Fibroblast of mammary gland (primary cell): Measurements from ENCODE around the gene HDAC10.

Source experiments
- DNase-seq: peaks from one replicate; pipeline ENCODE4 v3.0.0-alpha.2; 2010; ENCODE audit warnings: low read depth
- H3K4me3 ChIP-seq: 2 replicates; pipeline ENCODE4 v1.5.1; 2011; ENCODE audit warnings: low read depth, mild to moderate bottlenecking, low read length, moderate library complexity; ENCODE audit not compliant: control insufficient read depth
- TF ChIP-seq, protein P1 (sequence below): conservative IDR thresholded peaks from 2 replicates; pipeline ENCODE4 v1.5.1; 2011; ENCODE audit warnings: low read depth, low read length, inconsistent platforms; ENCODE audit not compliant: control insufficient read depth, insufficient read depth

Gene HDAC10

DNA sequence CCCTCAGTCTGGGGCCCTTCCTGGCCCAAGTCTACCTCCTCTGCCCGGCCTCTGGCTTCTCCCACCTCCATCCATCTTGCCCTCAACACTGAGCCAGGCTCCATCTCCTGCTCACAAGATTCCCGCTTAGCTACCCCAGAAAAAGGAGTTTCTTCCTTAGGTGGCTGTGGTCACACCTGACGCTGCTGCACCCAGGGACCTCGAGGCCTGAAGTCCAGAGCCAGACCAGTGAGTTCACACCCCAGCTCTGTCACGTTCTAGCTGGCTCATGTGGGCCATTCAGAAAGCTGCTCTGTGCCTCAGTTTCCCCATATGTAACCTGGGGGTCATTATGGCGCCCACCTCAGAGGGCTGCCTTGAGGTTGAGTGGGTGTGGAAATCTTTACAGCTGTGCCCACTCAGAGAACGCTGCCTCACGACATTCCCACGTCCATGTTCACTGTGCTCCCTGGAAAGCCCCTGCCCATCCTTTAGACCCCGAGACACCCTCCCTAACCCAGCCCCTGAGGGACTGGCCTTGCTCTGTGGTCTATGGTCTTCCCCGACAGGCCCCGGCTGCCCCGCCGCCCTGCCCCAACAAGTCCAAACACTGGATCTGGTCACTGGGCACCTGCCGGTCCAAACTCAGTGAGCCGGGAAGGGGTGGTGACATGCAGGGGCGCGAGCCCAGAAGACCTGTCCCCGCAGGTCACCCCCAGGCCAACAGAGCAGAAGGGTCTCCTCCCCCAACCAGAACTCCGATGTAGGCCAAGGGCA is 46.6 kb upstream of the HDAC10 start:
- TF ChIP-seq, protein P1, sequence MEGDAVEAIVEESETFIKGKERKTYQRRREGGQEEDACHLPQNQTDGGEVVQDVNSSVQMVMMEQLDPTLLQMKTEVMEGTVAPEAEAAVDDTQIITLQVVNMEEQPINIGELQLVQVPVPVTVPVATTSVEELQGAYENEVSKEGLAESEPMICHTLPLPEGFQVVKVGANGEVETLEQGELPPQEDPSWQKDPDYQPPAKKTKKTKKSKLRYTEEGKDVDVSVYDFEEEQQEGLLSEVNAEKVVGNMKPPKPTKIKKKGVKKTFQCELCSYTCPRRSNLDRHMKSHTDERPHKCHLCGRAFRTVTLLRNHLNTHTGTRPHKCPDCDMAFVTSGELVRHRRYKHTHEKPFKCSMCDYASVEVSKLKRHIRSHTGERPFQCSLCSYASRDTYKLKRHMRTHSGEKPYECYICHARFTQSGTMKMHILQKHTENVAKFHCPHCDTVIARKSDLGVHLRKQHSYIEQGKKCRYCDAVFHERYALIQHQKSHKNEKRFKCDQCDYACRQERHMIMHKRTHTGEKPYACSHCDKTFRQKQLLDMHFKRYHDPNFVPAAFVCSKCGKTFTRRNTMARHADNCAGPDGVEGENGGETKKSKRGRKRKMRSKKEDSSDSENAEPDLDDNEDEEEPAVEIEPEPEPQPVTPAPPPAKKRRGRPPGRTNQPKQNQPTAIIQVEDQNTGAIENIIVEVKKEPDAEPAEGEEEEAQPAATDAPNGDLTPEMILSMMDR: no peak
- no peak for DNase-seq
- H3K4me3 ChIP-seq: no peak overlapping the region

DNA sequence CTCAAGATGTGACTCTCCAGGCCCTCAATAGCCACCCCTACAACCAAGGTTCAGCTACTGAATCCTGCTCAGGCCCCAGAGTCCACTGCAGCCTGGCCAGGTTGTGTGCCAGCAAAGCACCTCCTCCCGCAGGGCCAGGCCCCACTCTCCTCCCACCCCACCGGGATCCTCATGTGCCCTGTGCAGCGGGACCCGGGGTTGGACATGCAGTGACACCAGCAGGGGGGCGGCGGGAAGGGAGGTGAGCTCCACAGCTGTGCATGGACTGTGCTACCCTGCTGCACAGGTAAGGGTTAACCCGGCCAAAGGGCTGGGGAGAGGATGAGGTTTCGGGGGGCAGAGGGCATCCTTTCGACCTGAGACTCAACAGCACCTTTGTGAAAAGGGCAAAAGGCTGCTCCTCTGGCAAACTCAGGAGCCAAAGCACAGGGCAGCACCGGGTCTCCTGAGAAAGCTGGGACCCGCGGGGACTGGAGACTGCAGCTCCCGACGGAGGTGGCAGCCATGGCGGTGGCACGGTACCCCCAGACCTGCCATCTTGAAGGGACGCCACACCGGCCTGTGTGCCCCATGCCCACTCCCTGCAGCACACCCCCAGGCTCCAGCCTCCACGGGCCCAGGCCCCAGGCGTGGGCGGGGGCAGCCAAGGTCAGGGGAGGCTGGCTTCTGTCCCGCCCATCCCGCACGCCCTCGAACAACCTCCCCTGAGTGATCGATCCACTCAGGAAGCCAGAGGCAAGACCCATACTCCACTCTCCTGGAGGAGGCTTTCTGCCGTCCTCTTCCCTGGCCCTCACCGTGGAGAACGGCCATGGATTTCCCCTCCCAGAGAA is 45.8 kb upstream of the HDAC10 start:
- H3K4me3 ChIP-seq: no peak overlapping the region
- DNase-seq: no peak
- TF ChIP-seq, protein P1: no peak

DNA sequence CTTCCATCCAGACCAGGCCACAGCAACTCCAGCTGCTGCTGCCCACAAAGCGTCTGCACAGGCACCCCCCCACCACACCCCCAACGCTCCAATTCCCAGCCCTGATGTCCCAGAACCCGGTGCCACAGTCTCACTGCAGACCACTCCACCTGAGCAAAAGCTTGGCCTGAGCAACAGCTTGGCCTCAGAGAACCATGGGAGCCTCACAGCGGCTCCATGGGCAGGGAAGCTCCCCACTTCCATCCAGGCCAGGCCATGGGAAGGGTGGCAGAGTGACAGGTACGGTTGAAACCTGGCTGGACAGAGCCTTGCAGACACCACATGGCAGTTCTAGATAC is 43.2 kb upstream of the HDAC10 start:
- TF ChIP-seq, protein P1: no peak
- DNase-seq: no peak
- H3K4me3 ChIP-seq: no peak overlapping the region

DNA sequence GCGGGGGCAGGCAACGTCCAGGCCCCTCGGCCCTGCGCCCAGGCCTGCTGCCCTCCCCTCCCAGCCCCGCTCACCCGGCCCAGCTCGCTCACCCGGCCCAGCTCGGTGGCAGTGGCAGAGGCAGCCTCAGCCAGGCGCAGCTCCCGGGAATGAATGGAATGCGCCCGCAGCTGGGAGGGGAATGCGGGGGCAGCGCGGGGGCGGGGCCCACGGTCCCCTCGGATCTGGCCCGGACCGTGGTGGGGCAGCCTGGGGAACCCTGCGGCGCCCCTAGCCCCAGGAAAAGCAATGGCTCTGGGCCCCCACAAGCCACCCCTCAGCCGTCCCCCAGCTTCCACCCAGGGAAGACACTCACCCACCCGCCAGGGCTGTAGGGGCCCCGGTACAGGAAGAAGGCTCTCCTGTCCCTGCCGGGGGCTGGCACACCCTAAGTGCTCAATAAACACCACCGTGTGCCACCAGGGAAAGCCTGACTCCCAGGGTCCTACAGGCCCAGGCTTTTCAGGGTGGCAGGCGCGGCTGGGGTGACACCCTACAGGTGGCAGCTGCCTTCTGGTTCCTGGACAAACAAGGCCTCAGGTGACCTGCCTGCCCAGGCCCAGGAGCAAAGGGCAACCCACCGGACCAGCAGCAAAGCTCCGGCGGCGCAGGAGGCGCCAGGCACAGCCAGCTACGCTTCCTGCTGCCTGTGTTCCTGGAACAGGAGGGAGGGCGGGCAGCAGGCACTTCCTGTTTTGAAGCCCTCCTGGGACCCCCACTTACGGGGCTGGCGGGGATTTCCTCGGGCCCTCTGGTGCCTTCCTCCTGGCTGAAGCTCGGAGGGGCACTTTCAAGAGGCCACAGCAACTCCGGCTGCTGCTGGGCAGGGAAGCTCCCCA is 42.6 kb upstream of the HDAC10 start:
- peak; percentile 37 for DNase-seq
- H3K4me3 ChIP-seq: no peak overlapping the region
- TF ChIP-seq, protein P1: no peak

DNA sequence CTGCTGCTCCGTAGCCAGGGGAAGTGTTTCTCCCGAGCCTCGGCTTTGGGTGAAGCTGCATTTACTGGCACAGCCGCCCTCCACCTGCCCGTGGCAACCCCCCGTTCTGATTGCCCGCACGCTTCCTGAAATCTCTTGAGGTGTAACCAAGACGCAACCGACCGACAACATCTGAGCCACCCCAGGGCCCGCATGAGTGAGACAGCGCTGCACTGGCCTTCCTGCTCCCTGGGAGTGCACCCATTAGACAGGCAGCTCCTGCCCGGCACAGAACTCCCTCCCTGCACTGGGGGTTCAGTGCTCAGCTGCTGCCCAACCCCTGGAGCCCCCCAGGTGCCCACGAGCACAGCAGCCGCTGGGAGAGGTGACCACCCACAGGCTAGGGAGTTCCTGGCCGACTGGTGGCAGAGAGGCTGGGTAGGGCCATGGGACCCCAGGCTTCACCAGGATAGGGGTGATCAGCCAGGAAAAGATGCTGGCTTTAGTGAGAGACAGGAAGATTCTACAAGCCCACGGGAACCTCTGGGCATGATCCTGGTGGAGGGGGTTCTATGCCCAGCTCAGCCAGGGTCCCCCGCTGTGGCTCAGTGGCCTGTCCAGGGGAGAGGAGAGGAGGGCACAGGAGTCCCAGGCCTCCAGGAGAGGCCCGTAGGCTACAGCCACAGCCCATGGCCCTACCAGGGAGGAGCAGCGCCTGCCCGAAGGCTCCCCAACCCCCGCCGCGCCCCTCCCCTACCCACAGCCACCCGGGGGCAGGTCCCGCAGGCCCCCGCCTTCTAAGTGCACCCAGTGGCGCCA is 41.8 kb upstream of the HDAC10 start:
- H3K4me3 ChIP-seq: no peak overlapping the region
- DNase-seq: no peak
- TF ChIP-seq, protein P1: no peak
